Midbrain (tissue), 1 donor: ENCODE data around the gene MTRF1.

Experiments
- DNase-seq: peaks from one replicate; lab custom pipeline; 2025; lab: John Stamatoyannopoulos, UW

The MTRF1 gene

GRCh38 chr13:41263261-41263971 lies at the start of gene MTRF1:
Gene MTRF1 (minus strand): TSS chr13:41263576. CDS start chr13:41260907, 2,669 bp downstream.
- peak; percentile 91 for DNase-seq

- no peak for DNase-seq
Observed at GRCh38 chr13:41313117-41313516, 49.7 kb upstream of the MTRF1 start.

GRCh38 chr13:41312176-41312500 lies 48.8 kb upstream of the MTRF1 start:
- DNase-seq = peak; percentile 34

GRCh38 chr13:41311406-41312175 lies 48.2 kb upstream of the MTRF1 start:
- peak; percentile 62 for DNase-seq

GRCh38 chr13:41310963-41311405 lies 47.6 kb upstream of the MTRF1 start, which contains the start of gene NAA16:
Gene NAA16 (plus strand): TSS chr13:41311267. CDS start chr13:41311529, 262 bp downstream.
- DNase-seq = peak; percentile 91

GRCh38 chr13:41307884-41308640 lies 44.7 kb upstream of the MTRF1 start:
- no peak for DNase-seq

- DNase-seq = no peak
Observed at GRCh38 chr13:41306271-41307145, 43.1 kb upstream of the MTRF1 start.

GRCh38 chr13:41304551-41304950 lies 41.2 kb upstream of the MTRF1 start:
- DNase-seq = no peak

GRCh38 chr13:41302743-41303142 lies 39.4 kb upstream of the MTRF1 start:
- DNase-seq = no peak

GRCh38 chr13:41299316-41300094 lies 36.1 kb upstream of the MTRF1 start:
- no peak for DNase-seq

GRCh38 chr13:41296879-41297646 lies 33.7 kb upstream of the MTRF1 start:
- no peak for DNase-seq

- no peak for DNase-seq
Observed at GRCh38 chr13:41295973-41296372, 32.6 kb upstream of the MTRF1 start.

GRCh38 chr13:41294914-41295313 lies 31.5 kb upstream of the MTRF1 start:
- DNase-seq = no peak

- DNase-seq = no peak
Observed at GRCh38 chr13:41293272-41293671, 29.9 kb upstream of the MTRF1 start.

GRCh38 chr13:41291246-41291645 lies 27.9 kb upstream of the MTRF1 start:
- no peak for DNase-seq

- DNase-seq = no peak
Observed at GRCh38 chr13:41289463-41289881, 26.1 kb upstream of the MTRF1 start.

GRCh38 chr13:41286370-41286769 lies 23.0 kb upstream of the MTRF1 start:
- no peak for DNase-seq

- DNase-seq = no peak
Observed at GRCh38 chr13:41284512-41285288, 21.3 kb upstream of the MTRF1 start.

- no peak for DNase-seq
Observed at GRCh38 chr13:41282129-41282571, 18.8 kb upstream of the MTRF1 start.
